Measurements from ENCODE around the gene RIC8A. TPM values are rescaled to one million over a fixed set of nuclear protein-coding genes. Genes with fewer than 3 reads are reported as not detected.

RIC8A gene
- total RNA-seq, 1 experiment from 2014 or later = 180 TPM

DNA sequence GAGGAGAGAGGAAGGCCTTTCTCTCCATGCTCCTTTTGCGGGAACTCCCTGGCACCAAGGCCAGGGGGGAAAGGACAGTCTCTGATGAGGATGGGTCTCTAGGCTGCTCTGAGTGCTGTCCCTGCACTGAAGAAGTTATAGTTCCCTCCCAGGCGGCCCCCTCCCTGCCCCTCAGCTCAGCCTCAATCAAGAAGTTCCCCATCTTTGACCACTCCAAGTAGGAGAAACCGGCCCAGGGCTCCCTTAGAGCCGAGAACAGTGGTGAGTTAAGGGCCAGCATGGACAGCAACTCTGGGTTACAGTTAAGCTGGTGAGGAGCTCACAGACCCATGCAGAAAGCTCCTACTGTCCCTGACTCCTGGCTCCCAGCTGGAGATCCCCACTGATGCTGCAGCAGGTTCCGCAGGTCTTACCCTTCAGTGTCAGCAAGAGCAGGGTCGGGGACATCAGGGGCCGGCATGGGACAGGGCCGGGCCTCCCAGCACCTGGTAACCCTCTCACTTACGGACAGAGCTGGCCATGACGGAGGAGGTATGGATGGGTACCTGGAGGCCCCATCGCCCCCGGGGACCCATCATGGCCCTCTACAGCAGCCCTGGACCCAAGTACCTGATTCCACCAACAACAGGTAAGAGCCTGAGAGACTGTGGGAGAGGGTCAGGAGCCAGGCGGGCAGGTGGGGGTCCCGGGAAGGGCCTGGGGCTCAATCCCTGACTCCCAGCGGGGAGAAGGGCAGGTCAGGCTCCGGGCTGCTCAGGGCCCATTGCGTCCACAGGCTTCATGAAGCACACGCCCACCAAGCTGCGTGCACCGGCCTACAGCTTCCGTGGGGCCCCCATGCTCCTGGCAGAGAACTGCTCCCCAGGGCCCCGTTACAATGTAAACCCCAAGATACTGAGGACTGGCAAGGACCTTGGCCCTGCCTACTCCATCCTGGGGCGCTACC lies 10.4 kb upstream of the RIC8A start:
- no peaks in the 10 kb centered on the region for H3K36me3 ChIP-seq (ENCODE audit: low read depth, low read length)
- BruUV-seq (replicated peaks) = no TSS peak
- no peaks in the 10 kb centered on the region for H3K27me3 ChIP-seq (ENCODE audit: low read length)
- ChIA-PET CTCF (no interaction called here), POLR2A (ENCODE audit: unreplicated experiment) (no interaction called here)
- no peak for TF ChIP-seq EZH2phosphoT487 (IDR thresholded peaks at IDR 0.05; ENCODE audit: borderline replicate concordance, low read length)
- no peak for TF ChIP-seq EZH2 (IDR thresholded peaks at IDR 0.05; ENCODE audit: low read length, unreplicated experiment)
- TF ChIP-seq, protein P1, sequence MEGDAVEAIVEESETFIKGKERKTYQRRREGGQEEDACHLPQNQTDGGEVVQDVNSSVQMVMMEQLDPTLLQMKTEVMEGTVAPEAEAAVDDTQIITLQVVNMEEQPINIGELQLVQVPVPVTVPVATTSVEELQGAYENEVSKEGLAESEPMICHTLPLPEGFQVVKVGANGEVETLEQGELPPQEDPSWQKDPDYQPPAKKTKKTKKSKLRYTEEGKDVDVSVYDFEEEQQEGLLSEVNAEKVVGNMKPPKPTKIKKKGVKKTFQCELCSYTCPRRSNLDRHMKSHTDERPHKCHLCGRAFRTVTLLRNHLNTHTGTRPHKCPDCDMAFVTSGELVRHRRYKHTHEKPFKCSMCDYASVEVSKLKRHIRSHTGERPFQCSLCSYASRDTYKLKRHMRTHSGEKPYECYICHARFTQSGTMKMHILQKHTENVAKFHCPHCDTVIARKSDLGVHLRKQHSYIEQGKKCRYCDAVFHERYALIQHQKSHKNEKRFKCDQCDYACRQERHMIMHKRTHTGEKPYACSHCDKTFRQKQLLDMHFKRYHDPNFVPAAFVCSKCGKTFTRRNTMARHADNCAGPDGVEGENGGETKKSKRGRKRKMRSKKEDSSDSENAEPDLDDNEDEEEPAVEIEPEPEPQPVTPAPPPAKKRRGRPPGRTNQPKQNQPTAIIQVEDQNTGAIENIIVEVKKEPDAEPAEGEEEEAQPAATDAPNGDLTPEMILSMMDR (conservative IDR thresholded peaks at IDR 0.05; ENCODE audit: low read depth, low read length) = no peak
- no peaks in the 10 kb centered on the region for H3K79me2 ChIP-seq (ENCODE audit: low read length)
- intact Hi-C loops (cut with micrococcal nuclease) = no loop called here
- H3K9me2 ChIP-seq (replicated peaks; ENCODE audit: low read length) = no peaks in the 10 kb centered on the region
- no peak overlapping the region for H3K4me3 ChIP-seq (ENCODE audit: low read length)
- no peaks in the 10 kb centered on the region for H3K9me3 ChIP-seq (ENCODE audit: low read length)
- no peaks in the 10 kb centered on the region for H4K20me1 ChIP-seq (ENCODE audit: low read length)
- no peak overlapping the region for H3K4me2 ChIP-seq (ENCODE audit: low read length)
- H3K4me1 ChIP-seq (ENCODE audit: insufficient read depth, low read length) = no peaks in the 10 kb centered on the region
- no peaks in the 10 kb centered on the region for H3F3A ChIP-seq (ENCODE audit: low read length, unreplicated experiment)
- H2AFZ ChIP-seq (ENCODE audit: low read length) = no peak overlapping the region
- H3K9ac ChIP-seq (ENCODE audit: low read length) = no peak overlapping the region
- ATAC-seq = peak; percentile 12; the same call in 1 of the 2 replicates
- no peak overlapping the region for H3K27ac ChIP-seq (ENCODE audit: low read length)
- DNase-seq = no peak

DNA sequence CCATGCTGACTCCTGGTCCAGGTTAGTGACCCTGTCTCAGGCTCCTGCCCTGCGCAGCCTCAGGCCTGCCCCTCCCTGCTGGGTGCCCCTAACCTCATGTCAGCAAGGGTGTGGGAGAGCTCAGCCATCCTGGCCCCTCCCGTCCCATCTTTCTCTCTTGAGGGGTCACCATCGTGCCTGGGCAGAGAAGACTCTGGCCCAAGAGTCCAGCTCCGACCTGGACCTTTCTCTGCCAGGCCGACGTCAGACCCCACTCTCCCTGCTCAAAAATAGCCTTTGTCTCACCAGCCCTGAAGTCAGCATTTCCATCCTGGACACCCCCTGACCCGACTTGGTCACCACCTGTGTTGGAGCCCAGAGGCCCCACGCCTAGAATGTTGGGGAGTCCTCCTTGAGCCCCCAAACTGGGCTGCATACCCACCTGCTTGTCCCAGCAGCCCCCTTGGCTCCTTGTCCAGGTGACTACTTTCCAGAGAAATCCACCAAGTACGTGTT lies 9.7 kb upstream of the RIC8A start:
- no peaks in the 10 kb centered on the region for H3K27me3 ChIP-seq (ENCODE audit: low read length)
- H3K4me1 ChIP-seq (ENCODE audit: insufficient read depth, low read length) = no peaks in the 10 kb centered on the region
- ChIA-PET POLR2A (ENCODE audit: unreplicated experiment) (no interaction called here), CTCF (no interaction called here)
- H3K79me2 ChIP-seq (ENCODE audit: low read length) = no peaks in the 10 kb centered on the region
- no peaks in the 10 kb centered on the region for H3K9me2 ChIP-seq (replicated peaks; ENCODE audit: low read length)
- H3K9ac ChIP-seq (ENCODE audit: low read length) = no peak overlapping the region
- intact Hi-C loops (cut with micrococcal nuclease) = no loop called here
- no peak overlapping the region for H3K4me3 ChIP-seq (ENCODE audit: low read length)
- no peak overlapping the region for H2AFZ ChIP-seq (ENCODE audit: low read length)
- H4K20me1 ChIP-seq (ENCODE audit: low read length) = no peaks in the 10 kb centered on the region
- ATAC-seq = no peak
- H3K9me3 ChIP-seq (ENCODE audit: low read length) = no peaks in the 10 kb centered on the region
- no peaks in the 10 kb centered on the region for H3F3A ChIP-seq (ENCODE audit: low read length, unreplicated experiment)
- H3K36me3 ChIP-seq (ENCODE audit: low read depth, low read length) = no peaks in the 10 kb centered on the region
- no peak overlapping the region for H3K4me2 ChIP-seq (ENCODE audit: low read length)
- no peak for DNase-seq
- BruUV-seq (replicated peaks) = no TSS peak
- no peak overlapping the region for H3K27ac ChIP-seq (ENCODE audit: low read length)
- TF ChIP-seq, protein P1 (conservative IDR thresholded peaks at IDR 0.05; ENCODE audit: low read depth, low read length) = no peak
- TF ChIP-seq EZH2 (IDR thresholded peaks at IDR 0.05; ENCODE audit: low read length, unreplicated experiment) (no peak), EZH2phosphoT487 (IDR thresholded peaks at IDR 0.05; ENCODE audit: borderline replicate concordance, low read length) (no peak)

DNA sequence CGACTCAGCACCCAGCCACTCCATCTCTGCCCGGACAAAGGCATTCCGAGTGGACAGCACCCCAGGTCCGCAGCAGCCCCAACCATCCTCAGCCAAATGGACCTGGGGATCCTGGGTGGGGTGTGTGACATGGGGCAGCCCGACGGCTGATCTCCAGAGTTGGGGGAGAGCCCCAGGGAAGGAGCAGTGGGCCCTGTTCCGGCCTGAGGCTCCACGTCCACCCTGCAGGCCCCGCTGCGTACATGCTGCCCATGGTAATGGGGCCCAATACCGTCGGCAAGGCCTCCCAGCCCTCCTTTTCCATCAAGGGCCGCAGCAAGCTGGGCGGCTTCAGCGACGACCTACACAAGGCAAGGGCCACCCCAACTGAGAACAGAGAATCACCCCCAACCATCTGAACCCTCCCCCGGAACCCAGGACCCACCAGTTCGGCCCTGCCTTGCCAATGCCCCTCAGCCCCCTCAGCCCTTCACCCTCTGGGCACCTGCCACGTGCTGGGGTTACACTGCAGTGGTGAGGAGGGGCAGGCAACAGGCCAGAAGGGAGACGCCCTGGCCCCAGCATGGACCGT lies 9.2 kb upstream of the RIC8A start:
- BruUV-seq (replicated peaks) = no TSS peak
- no peak for ATAC-seq
- intact Hi-C loops (cut with micrococcal nuclease) = no loop called here
- no peaks in the 10 kb centered on the region for H3K9me3 ChIP-seq (ENCODE audit: low read length)
- no peaks in the 10 kb centered on the region for H3K4me1 ChIP-seq (ENCODE audit: insufficient read depth, low read length)
- H3F3A ChIP-seq (ENCODE audit: low read length, unreplicated experiment) = no peaks in the 10 kb centered on the region
- H3K79me2 ChIP-seq (ENCODE audit: low read length) = no peaks in the 10 kb centered on the region
- H3K36me3 ChIP-seq (ENCODE audit: low read depth, low read length) = no peaks in the 10 kb centered on the region
- H3K9me2 ChIP-seq (replicated peaks; ENCODE audit: low read length) = no peaks in the 10 kb centered on the region
- ChIA-PET CTCF (no interaction called here), POLR2A (ENCODE audit: unreplicated experiment) (no interaction called here)
- TF ChIP-seq, protein P1 (conservative IDR thresholded peaks at IDR 0.05; ENCODE audit: low read depth, low read length) = no peak
- TF ChIP-seq EZH2phosphoT487 (IDR thresholded peaks at IDR 0.05; ENCODE audit: borderline replicate concordance, low read length) = no peak
- TF ChIP-seq EZH2 (IDR thresholded peaks at IDR 0.05; ENCODE audit: low read length, unreplicated experiment) = no peak
- no peak overlapping the region for H3K27ac ChIP-seq (ENCODE audit: low read length)
- H3K4me3 ChIP-seq (ENCODE audit: low read length) = no peak overlapping the region
- no peaks in the 10 kb centered on the region for H4K20me1 ChIP-seq (ENCODE audit: low read length)
- H3K27me3 ChIP-seq (ENCODE audit: low read length) = no peaks in the 10 kb centered on the region
- H3K9ac ChIP-seq (ENCODE audit: low read length) = no peak overlapping the region
- no peak overlapping the region for H2AFZ ChIP-seq (ENCODE audit: low read length)
- no peak for DNase-seq
- no peak overlapping the region for H3K4me2 ChIP-seq (ENCODE audit: low read length)

Measured in PC-3 (cell line).